Renal pelvis (tissue), 4 donors: ENCODE results near the gene CALM1. TPM values are rescaled to one million over a fixed set of nuclear protein-coding genes. Genes with fewer than 3 reads are reported as not detected.

Source experiments
- DNase-seq: peaks from one replicate; pipeline ENCODE4 v3.0.0-alpha.2; 2013
- polyA plus RNA-seq, 3 donors: library from polyadenylated mRNA; unstranded; fragments of 120-200 nt; gene quantifications; one replicate each; pipeline ENCODE4 v1.2.1, GENCODE V29; 2013; ENCODE audit not compliant: insufficient read length in 3 of 3

CALM1 gene
- polyA plus RNA-seq, 3 donors: 315 to 363 (median 356) TPM

- no peak for DNase-seq
These were observed 8.3 kb downstream of the CALM1 start for GRCh38 chr14:90405101-90405500.

GRCh38 chr14:90405755-90406154 is 8.9 kb downstream of the CALM1 start:
- DNase-seq: peak; percentile 75

GRCh38 chr14:90406384-90406798 is 9.6 kb downstream of the CALM1 start:
- DNase-seq: peak; percentile 50

- DNase-seq: no peak
These were observed 10.4 kb downstream of the CALM1 start for GRCh38 chr14:90407230-90407629.

- no peak for DNase-seq
These were observed 11.9 kb downstream of the CALM1 start for GRCh38 chr14:90408713-90409112.

- DNase-seq: peak; percentile 78
These were observed 12.4 kb downstream of the CALM1 start for GRCh38 chr14:90409209-90409730.

- no peak for DNase-seq
These were observed 15.2 kb downstream of the CALM1 start for GRCh38 chr14:90412058-90412457.

GRCh38 chr14:90416720-90417119 is 19.9 kb downstream of the CALM1 start:
- no peak for DNase-seq

GRCh38 chr14:90418053-90418452 is 21.2 kb downstream of the CALM1 start:
- no peak for DNase-seq

GRCh38 chr14:90419200-90419599 is 22.4 kb downstream of the CALM1 start:
- DNase-seq: no peak

GRCh38 chr14:90421001-90421631 is 24.3 kb downstream of the CALM1 start:
- no peak for DNase-seq

GRCh38 chr14:90421632-90422020 is 24.8 kb downstream of the CALM1 start:
- DNase-seq: no peak

GRCh38 chr14:90423166-90423565 is 26.3 kb downstream of the CALM1 start:
- DNase-seq: no peak

GRCh38 chr14:90424075-90424474 is 27.2 kb downstream of the CALM1 start:
- no peak for DNase-seq

GRCh38 chr14:90424686-90425372 is 28.0 kb downstream of the CALM1 start:
- no peak for DNase-seq

- no peak for DNase-seq
These were observed 28.6 kb downstream of the CALM1 start for GRCh38 chr14:90425373-90425879.

- DNase-seq: no peak
These were observed 29.3 kb downstream of the CALM1 start for GRCh38 chr14:90426031-90426540.

GRCh38 chr14:90426663-90427062 is 29.8 kb downstream of the CALM1 start:
- no peak for DNase-seq

- DNase-seq: no peak
These were observed 31.1 kb downstream of the CALM1 start for GRCh38 chr14:90427848-90428426.

GRCh38 chr14:90428676-90429075 is 31.8 kb downstream of the CALM1 start:
- DNase-seq: no peak

GRCh38 chr14:90429236-90429635 is 32.4 kb downstream of the CALM1 start:
- no peak for DNase-seq

GRCh38 chr14:90429754-90430153 is 32.9 kb downstream of the CALM1 start:
- no peak for DNase-seq
